IMR-90 (cell line): Measurements from ENCODE around the gene MRPL19. TPM values are rescaled to one million over a fixed set of nuclear protein-coding genes. Genes with fewer than 3 reads are reported as not detected.

ENCODE experiments used
- ATAC-seq: fragments of 200-7000 bp; cut with Tn5 transposase; 2 replicates; pipeline ENCODE4 v1.9.1; 2020; ENCODE audit warnings: low read depth, mild to moderate bottlenecking, moderate library complexity
- BruUV-seq: library from RNA; stranded (reverse); fragments of 400-500 nt; replicated peaks from 2 replicates; lab custom pipeline; 2021; lab: Mats Ljungman, UMichigan
- CTCF ChIA-PET: fragments of 300-600 bp; formaldehyde crosslinking; extraction: SDS; loops from one replicate; lab custom pipeline; 2021; ENCODE audit warnings: antibody characterized with exemption; lab: Yijun Ruan, JAX
- POLR2A ChIA-PET: fragments of 300-600 bp; sonication (Branson Sonifier 250); formaldehyde crosslinking; loops from one replicate; lab custom pipeline; 2022; ENCODE audit warnings: antibody characterized with exemption; ENCODE audit not compliant: unreplicated experiment; lab: Charles Lee
- DNase-seq: peaks from one replicate; pipeline ENCODE4 v3.0.0; 2013
- H2AFZ ChIP-seq: replicated peaks from 2 replicates; pipeline ENCODE3; 2013; ENCODE audit warnings: low read length, mild to moderate bottlenecking; ENCODE audit not compliant: poor library complexity
- H2AK5ac ChIP-seq: 2 replicates; pipeline ENCODE4 v1.6.1; 2013; ENCODE audit warnings: low read depth, low read length, inconsistent platforms
- H2AK9ac ChIP-seq: replicated peaks from 2 replicates; pipeline ENCODE3; 2013; ENCODE audit warnings: mild to moderate bottlenecking, low read depth, low read length, moderate library complexity; ENCODE audit not compliant: poor library complexity
- H2BK120ac ChIP-seq: 2 replicates; pipeline ENCODE4 v1.6.1; 2013; ENCODE audit warnings: low read depth, low read length, inconsistent platforms
- H2BK15ac ChIP-seq: 3 replicates; pipeline ENCODE4 v1.6.1; 2013; ENCODE audit warnings: low read depth, low read length, inconsistent platforms
- H2BK20ac ChIP-seq: 2 replicates; pipeline ENCODE4 v1.6.1; 2013; ENCODE audit warnings: low read depth, mild to moderate bottlenecking, inconsistent platforms, low read length, moderate library complexity
- H2BK5ac ChIP-seq: 2 replicates; pipeline ENCODE4 v1.6.1; 2013; ENCODE audit warnings: mild to moderate bottlenecking, low read depth, low read length, inconsistent platforms; ENCODE audit not compliant: poor library complexity, severe bottlenecking
- H3K14ac ChIP-seq: replicated peaks from 2 replicates; pipeline ENCODE4 v1.6.1; 2013; ENCODE audit warnings: low read depth, low read length, inconsistent platforms
- H3K18ac ChIP-seq: 2 replicates; pipeline ENCODE4 v1.6.1; 2013; ENCODE audit warnings: low read depth, low read length, control low read depth
- H3K23ac ChIP-seq: 2 replicates; pipeline ENCODE4 v1.6.1; 2013; ENCODE audit warnings: low read depth, low read length, inconsistent platforms
- H3K27ac ChIP-seq: 2 replicates; pipeline ENCODE4 v1.5.1; 2013; ENCODE audit warnings: mild to moderate bottlenecking, control low read depth, low read length; ENCODE audit not compliant: insufficient read depth
- H3K27me3 ChIP-seq: 2 replicates; pipeline ENCODE4 v1.6.1; 2013; ENCODE audit warnings: low read length; ENCODE audit not compliant: control insufficient read depth, insufficient read depth
- H3K36me3 ChIP-seq: 2 replicates; pipeline ENCODE4 v1.6.1; 2013; ENCODE audit warnings: low read length, mixed read lengths; ENCODE audit not compliant: control insufficient read depth, insufficient read depth
- H3K4ac ChIP-seq: 2 replicates; pipeline ENCODE4 v1.6.1; 2013; ENCODE audit warnings: low read depth, low read length, inconsistent platforms
- H3K4me1 ChIP-seq: 2 replicates; pipeline ENCODE4 v1.6.1; 2013; ENCODE audit warnings: low read length, mixed read lengths; ENCODE audit not compliant: control insufficient read depth, insufficient read depth
- H3K4me2 ChIP-seq: 2 replicates; pipeline ENCODE4 v1.6.1; 2013; ENCODE audit warnings: low read depth, mild to moderate bottlenecking, control low read depth, low read length, moderate library complexity
- H3K4me3 ChIP-seq: 2 replicates; pipeline ENCODE4 v1.5.1; 2013; ENCODE audit warnings: low read depth, mild to moderate bottlenecking, control low read depth, low read length, moderate library complexity; ENCODE audit not compliant: insufficient read depth
- H3K56ac ChIP-seq: 2 replicates; pipeline ENCODE4 v1.6.1; 2013; ENCODE audit warnings: low read length, inconsistent platforms; ENCODE audit not compliant: insufficient read depth; ENCODE audit errors: extremely low read depth
- H3K79me1 ChIP-seq, 2 experiments: 2 replicates each; pipeline ENCODE4 v1.6.1; 2013; ENCODE audit warnings: low read length in 2 of 2, inconsistent platforms in 1 of 2, low read depth in 1 of 2
- H3K9ac ChIP-seq: 2 replicates; pipeline ENCODE4 v1.6.1; 2013; ENCODE audit warnings: low read depth, low read length, control low read depth
- H3K9me1 ChIP-seq: 2 replicates; pipeline ENCODE4 v1.6.1; 2013; ENCODE audit warnings: low read length, inconsistent platforms; ENCODE audit not compliant: insufficient read depth
- H3K9me3 ChIP-seq: 2 replicates; pipeline ENCODE4 v1.6.1; 2013; ENCODE audit warnings: low read length; ENCODE audit not compliant: control insufficient read depth, insufficient read depth
- H4K20me1 ChIP-seq: 2 replicates; pipeline ENCODE4 v1.6.1; 2013; ENCODE audit warnings: low read length, inconsistent platforms; ENCODE audit not compliant: insufficient read depth
- H4K5ac ChIP-seq: 2 replicates; pipeline ENCODE4 v1.6.1; 2013; ENCODE audit warnings: mild to moderate bottlenecking, low read depth, low read length, control low read depth
- H4K8ac ChIP-seq, 2 experiments: 2 replicates each; pipeline ENCODE4 v1.6.1; 2013; ENCODE audit warnings: low read depth in 2 of 2, low read length in 2 of 2, control low read depth in 1 of 2, inconsistent platforms in 1 of 2
- H4K91ac ChIP-seq: 2 replicates; pipeline ENCODE4 v1.6.1; 2013; ENCODE audit warnings: low read depth, low read length, inconsistent platforms; ENCODE audit not compliant: insufficient read depth
- CEBPB ChIP-seq: IDR thresholded peaks from 2 replicates; pipeline ENCODE4 v1.6.1; 2012; ENCODE audit warnings: low read depth, low read length, improper control_type of control experiment
- CHD1 ChIP-seq: IDR thresholded peaks from 2 replicates; pipeline ENCODE4 v1.6.1; 2012; ENCODE audit warnings: low read depth, low read length, improper control_type of control experiment
- FOS ChIP-seq: fragments of 150-350 bp; IDR thresholded peaks from 2 replicates; pipeline ENCODE4 v1.6.1; 2016; ENCODE audit warnings: low read depth, low read length
- MAZ ChIP-seq: IDR thresholded peaks from 2 replicates; pipeline ENCODE4 v1.6.1; 2012; ENCODE audit warnings: low read depth, mild to moderate bottlenecking, low read length, improper control_type of control experiment, moderate library complexity, borderline replicate concordance
- MXI1 ChIP-seq: IDR thresholded peaks from 2 replicates; pipeline ENCODE4 v1.6.1; 2012; ENCODE audit warnings: low read depth, mild to moderate bottlenecking, low read length, moderate library complexity, borderline replicate concordance
- RAD21 ChIP-seq: IDR thresholded peaks from 2 replicates; pipeline ENCODE4 v1.6.1; 2012; ENCODE audit warnings: low read length, improper control_type of control experiment
- SMC3 ChIP-seq: fragments of 150-350 bp; IDR thresholded peaks from 2 replicates; pipeline ENCODE4 v1.6.1; 2016; ENCODE audit warnings: low read depth, mild to moderate bottlenecking, antibody characterized with exemption, low read length, moderate library complexity
- WGBS, 2 experiments: methylation state at CpG; one replicate each; pipeline versions ENCODE4 v1.1.5 to v1.1.7; 2013; ENCODE audit warnings: missing lambda C conversion rate in 2 of 2; ENCODE audit not compliant: insufficient read length in 1 of 2; ENCODE audit errors: extremely low coverage in 2 of 2; 5-methylcytosine and 5-hydroxymethylcytosine counted together
- dilution Hi-C: fragments of 300-500 bp; cut with HindIII; formaldehyde crosslinking; loops from one replicate; pipeline ENCODE4 v1.14.3; 2018; ENCODE audit warnings: low sequenced_read_pairs; ENCODE audit not compliant: unreplicated experiment
- in situ Hi-C: fragments of 300-500 bp; cut with MboI; formaldehyde crosslinking; loops from 3 replicates; pipeline ENCODE4 v1.14.3; 2019; ENCODE audit warnings: low sequenced_read_pairs, inconsistent platforms, mixed read lengths
- intact Hi-C: fragments of 100-400 bp; cut with micrococcal nuclease; formaldehyde crosslinking; loops from 2 replicates; pipeline ENCODE4 v1.10.0; 2022
- polyA plus RNA-seq, 3 experiments: library from polyadenylated mRNA; depleted of rRNA; stranded (reverse); fragments of >200 nt; gene quantifications; 2 replicates each; pipeline ENCODE4 v1.2.3, GENCODE V29; 2012; ENCODE audit warnings: low replicate concordance in 1 of 3
- total RNA-seq: library from RNA; depleted of rRNA; stranded (reverse); fragments of >200 nt; gene quantifications from 2 replicates; pipeline ENCODE4 v1.2.3, GENCODE V29; 2012
- TF ChIP-seq, protein P1 (sequence below): fragments of 150-350 bp; IDR thresholded peaks from 2 replicates; pipeline ENCODE4 v1.6.1; 2017; ENCODE audit warnings: mild to moderate bottlenecking, antibody characterized with exemption, low read length, low read depth

The MRPL19 gene
- total and polyA plus RNA-seq, 2 of the 4 experiments (the other 2 are of a cell fraction): 24.8 to 28.5 TPM

DNA sequence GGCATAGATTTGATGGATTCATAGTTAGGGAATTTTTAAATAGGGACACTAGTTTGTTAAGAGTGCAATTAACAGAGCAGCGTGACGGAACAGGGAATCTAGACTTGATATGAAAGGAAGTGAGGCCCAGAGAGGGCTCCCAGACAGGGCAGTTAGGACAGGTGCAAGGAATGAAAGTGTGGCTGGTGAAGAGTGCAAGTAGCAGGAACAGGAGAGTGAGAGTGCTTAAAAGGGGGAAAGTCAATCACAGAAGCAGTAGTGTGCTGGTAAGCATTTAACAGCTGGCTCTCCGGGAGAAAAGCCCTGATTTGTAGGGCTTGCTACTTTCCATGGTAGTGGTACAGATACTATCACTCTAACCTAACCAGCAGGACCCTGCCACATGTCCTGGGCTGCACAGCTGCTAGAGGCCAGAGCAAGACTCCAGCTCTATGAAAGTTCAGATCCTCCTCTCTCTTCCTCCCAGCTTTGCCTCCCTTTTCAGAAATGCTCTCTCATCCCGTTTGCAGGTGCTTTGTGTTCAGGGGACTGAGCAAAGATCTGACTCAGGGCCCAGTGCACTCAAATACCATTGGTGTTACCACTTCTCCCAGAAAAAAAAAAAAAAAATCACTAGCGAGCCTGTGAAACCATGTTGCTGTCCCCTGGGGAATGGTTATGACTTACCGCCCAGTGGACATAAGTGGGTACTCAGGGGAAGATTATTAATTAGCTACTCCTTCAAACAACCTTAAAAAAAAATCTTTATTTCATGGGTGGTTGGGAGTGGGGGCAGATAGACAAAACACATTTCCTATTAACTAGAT lies 82.2 kb downstream of the MRPL19 start:
- Histone ChIP-seq H3K4ac (no peak overlapping the region), H4K8ac (no peak overlapping the region), H2BK120ac (no peak overlapping the region), H3K27me3 (peaks cover 10% of the 10 kb centered on the region), H3K27ac (no peak overlapping the region), H3K23ac (no peak overlapping the region), H3K4me1 (no peaks in the 10 kb centered on the region), H3K14ac (no peak overlapping the region), H3K4me2 (no peak overlapping the region), H4K20me1 (no peaks in the 10 kb centered on the region), H3K18ac (no peak overlapping the region), H2BK15ac (no peak overlapping the region), H2BK20ac (no peak overlapping the region), H3K56ac (no peak overlapping the region), H3K36me3 (no peaks in the 10 kb centered on the region), H4K91ac (no peak overlapping the region), H3K9me1 (no peaks in the 10 kb centered on the region), H3K9me3 (no peaks in the 10 kb centered on the region), H4K5ac (no peak overlapping the region), H3K9ac (no peak overlapping the region), H2AK5ac (no peak overlapping the region), H2AK9ac (no peak overlapping the region), H3K79me1 (no peaks in the 10 kb centered on the region), H2BK5ac (no peak overlapping the region), H3K4me3 (no peak overlapping the region), H2AFZ (no peak overlapping the region)
- in situ Hi-C loops: no loop called here
- TF ChIP-seq SMC3 (no peak), MAZ (no peak), FOS (no peak), RAD21 (no peak), CHD1 (no peak), MXI1 (no peak), CEBPB (no peak)
- TF ChIP-seq, protein P1, sequence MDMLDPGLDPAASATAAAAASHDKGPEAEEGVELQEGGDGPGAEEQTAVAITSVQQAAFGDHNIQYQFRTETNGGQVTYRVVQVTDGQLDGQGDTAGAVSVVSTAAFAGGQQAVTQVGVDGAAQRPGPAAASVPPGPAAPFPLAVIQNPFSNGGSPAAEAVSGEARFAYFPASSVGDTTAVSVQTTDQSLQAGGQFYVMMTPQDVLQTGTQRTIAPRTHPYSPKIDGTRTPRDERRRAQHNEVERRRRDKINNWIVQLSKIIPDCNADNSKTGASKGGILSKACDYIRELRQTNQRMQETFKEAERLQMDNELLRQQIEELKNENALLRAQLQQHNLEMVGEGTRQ: no peak
- ATAC-seq: no peak
- dilution Hi-C loops: no loop called here
- intact Hi-C loops: no loop called here
- ChIA-PET CTCF (interaction anchor here (1.9 kb wide), 1 partner anchor 7 kb away, joined by 6 read pairs; no protein-coding TSS in a partner anchor), POLR2A (no interaction called here)
- WGBS, 2 experiments: 73% methylated on average over 2 of the region's 6 CpGs; no CpG with 5 or more reads in 1 of the 2 experiments
- no TSS peak for BruUV-seq
- no peak for DNase-seq
